GM18861 (cell line): ENCODE measurements around the gene ERF.

ENCODE experiments used
- ATAC-seq: cut with Tn5 transposase; IDR thresholded peaks from one replicate; pipeline ENCODE4 v1.9.1; 2021; ENCODE audit not compliant: unreplicated experiment

Gene ERF

DNA sequence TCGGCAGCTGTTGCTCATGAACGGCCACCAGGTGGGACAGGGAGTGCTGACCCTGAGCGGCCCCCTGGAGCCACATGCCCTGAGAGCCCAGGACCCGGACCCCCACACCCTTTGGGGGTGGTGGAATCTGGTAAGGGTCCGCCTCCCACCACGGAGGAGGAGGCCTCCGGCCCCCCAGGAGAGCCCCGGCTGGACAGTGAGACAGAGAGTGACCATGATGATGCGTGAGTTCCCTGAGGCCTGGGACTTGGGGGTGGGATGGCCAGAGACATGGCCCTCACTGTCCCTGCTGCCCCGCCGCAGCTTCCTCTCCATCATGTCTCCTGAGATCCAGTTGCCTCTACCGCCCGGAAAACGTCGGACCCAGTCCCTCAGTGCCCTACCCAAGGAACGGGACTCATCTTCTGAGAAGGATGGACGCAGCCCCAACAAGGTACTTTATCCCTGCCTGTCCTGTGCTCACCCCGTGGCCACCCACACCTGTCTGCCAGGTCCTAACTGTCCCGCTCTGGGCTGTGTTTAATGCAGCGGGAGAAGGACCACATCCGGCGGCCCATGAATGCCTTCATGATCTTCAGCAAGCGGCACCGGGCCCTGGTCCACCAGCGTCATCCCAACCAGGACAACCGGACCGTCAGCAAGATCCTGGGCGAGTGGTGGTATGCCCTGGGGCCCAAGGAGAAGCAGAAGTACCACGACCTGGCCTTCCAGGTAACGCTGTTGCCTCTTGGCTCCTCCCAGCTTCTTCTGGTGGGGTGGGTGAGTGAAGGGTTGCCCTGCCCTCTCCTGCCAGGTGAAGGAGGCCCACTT, 32.3 kb upstream of the ERF start:
- no peak for ATAC-seq

DNA sequence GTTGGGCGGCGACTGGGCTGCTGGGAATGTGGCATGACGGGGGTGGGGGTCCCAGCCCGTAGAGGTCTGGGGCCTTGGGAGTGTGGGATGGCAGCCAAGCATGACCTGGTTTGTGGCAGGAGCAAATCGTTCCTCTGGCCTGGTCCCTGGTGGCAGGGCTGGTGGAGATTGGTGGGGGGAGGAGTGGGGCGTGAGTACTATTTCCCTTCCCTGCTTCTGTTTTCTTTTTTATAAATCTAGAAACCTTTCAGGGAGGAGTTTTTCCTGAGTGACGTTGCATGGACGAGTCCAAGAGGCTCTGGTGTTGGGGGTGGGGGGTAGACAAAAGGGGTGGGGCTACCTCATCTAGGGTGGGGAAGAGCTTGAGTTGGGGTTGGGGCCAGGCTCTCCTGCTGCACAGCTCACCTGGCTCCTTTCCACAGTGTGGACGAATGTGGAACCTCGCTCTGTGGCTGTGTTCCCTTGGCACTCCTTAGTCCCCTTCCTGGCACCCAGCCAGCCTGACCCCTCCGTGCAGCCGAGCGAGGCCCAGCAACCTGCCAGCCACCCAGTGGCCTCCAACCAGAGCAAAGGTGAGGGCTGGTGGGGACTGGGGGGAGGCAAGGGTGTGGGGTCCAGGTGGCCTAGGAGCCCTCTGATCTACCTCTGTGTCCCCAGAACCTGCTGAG, 31.6 kb upstream of the ERF start:
- no peak for ATAC-seq

DNA sequence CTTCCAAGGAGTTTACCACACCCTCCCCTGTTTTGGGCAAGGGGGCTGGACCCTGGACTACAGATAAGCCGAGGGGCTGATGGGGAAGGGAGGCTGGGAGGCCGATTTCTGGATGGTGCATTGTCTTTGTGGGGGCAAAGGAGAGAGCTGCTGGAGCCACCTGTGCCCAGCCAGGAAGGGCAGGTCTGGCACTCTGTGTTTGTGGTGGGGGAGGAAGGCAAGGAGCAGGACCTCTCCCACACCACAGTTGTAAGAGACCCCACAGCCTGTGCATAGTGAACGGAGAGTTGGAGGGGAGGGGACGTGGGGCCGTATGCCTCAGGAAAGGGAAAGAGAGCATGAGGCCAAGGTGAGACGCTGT, 31.0 kb upstream of the ERF start:
- ATAC-seq: no peak

DNA sequence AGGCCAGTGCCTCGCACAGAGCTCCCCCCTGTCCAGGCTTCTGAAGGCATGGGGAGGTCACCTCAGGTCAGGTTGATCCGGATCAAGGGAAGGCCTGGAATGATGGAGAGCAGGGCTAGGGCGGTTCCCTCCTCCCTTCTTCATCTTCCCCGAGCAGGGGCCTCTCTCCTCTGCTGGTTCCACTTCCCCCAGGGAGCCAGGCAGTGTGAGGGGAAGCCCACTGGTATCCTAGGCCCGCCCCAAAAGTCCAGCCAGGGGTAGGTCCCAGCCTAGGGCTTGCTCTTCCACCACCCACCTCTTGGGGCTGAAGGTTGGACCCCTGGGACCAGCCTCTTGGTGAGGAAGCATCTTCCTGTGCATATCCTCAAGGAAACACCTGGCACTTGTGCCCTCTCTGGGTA, 30.6 kb upstream of the ERF start:
- no peak for ATAC-seq

DNA sequence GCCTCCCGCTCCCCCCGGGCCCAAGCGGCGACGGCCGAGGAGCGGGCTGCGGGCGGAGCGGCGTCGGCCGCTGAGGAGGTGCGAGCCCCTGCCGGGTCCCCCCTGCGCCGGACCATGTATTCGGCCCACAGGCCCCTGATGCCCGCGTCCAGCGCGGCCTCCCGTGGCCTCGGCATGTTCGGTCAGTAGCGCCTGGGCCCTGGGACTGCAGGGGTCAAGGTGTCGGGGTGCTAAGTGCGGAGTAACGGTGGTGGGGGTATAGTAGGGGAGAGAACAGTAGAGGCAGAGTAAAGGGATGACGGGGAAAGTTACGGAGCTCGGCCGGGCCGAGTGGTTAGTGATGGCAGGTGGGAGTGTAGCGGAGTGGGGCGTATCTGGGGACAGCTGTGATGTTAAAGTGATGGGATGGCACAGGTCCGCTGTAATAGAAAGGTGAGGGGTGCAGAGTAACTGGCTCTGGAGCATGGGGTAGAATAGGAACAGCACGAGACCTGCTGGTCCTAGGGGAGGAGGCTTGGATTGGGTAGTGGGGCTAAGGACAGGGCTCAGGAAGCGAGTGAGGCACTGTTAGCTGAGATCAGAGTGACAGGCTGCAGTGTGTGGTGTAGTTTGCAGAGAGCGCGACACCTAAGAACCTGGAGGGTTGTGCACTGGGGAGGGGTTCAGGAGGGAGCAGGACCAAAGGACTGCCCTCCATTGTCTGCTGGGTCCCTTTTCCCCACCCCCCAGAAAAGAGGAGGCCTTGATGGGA, 29.8 kb upstream of the ERF start:
- no peak for ATAC-seq

DNA sequence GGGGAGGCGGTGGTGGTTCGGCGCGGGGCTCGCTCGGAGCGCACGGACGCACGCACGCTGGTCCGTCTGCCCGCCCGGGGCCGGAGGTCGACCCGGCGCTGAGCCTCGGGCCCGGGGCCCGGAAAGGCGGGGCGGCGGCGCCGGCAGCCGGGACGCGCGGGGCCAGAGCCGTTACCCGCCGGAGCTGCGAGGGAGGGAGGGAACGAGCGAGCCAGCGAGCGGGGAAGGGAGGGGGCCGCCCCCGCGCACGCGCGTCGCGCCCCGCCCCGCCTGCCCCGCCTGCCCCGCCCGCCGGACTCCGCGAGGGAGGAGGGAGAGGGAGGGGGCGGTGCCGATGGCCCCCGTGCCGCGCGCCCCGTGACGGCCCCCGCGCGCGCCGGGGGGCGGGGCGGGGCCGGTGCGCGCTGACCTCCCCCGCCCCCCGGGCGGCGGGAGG, 29.2 kb upstream of the ERF start:
- ATAC-seq: peak; percentile 17

DNA sequence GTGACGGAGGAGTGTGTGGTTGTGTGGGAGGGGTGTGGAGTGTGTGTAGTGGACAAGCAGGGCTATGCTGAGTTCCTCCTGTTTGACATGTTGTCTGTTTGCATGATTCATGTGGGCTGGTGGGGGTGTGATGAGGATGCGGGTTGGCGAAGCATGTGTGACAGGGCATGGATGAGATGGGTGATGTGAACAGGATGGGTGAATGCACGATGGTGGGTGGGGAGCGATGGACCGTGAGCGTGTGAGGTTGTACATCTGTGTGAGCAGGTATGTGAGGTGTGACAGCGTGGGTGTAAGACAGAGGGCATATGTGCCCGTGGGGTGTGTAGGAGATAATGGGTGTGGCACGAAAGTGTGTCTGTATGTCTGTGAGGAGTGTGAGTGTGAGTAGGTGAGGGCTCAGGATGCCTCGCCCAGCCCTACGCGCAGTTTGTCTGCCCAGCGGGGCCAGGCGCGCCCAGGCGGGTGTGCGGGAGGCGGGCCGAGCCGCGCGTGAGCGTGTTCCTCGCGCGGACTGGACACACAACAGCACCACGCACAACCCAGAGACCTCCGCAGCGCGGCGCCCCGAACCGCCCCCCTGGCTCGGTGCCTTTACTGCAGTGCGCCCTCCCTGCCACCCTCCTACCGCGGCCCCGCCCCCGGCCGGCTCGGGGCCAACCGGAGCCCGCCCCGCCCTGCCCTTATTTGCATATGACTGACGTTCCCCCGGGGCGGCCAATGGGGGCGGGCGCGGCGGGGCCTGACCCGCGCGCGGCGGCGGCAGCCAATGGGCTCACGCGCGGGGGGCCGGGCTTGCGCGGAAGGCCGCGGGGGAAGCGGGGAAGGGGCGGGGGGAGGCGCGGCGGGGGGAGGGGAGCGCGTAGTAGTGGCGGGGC, 28.5 kb upstream of the ERF start:
- peak; percentile 45 for ATAC-seq

DNA sequence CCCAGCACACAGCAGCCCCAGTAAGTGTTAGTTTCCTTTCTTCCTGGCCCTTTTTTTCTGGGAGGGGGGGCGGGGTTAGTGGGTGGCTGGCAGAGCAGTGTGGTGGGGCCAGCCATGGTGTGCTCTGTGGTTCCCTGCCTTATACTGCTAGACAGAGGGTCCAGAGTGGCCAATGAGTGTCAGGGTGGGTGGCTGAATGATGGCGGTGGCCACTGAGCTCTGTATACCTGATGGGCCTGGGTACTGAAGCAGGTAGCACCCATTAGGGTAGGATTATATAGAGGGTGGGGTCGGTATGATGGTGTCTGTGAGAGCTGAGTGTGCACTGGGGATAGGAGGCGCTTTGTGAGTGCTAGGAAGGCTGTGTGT, 27.9 kb upstream of the ERF start:
- ATAC-seq: no peak

DNA sequence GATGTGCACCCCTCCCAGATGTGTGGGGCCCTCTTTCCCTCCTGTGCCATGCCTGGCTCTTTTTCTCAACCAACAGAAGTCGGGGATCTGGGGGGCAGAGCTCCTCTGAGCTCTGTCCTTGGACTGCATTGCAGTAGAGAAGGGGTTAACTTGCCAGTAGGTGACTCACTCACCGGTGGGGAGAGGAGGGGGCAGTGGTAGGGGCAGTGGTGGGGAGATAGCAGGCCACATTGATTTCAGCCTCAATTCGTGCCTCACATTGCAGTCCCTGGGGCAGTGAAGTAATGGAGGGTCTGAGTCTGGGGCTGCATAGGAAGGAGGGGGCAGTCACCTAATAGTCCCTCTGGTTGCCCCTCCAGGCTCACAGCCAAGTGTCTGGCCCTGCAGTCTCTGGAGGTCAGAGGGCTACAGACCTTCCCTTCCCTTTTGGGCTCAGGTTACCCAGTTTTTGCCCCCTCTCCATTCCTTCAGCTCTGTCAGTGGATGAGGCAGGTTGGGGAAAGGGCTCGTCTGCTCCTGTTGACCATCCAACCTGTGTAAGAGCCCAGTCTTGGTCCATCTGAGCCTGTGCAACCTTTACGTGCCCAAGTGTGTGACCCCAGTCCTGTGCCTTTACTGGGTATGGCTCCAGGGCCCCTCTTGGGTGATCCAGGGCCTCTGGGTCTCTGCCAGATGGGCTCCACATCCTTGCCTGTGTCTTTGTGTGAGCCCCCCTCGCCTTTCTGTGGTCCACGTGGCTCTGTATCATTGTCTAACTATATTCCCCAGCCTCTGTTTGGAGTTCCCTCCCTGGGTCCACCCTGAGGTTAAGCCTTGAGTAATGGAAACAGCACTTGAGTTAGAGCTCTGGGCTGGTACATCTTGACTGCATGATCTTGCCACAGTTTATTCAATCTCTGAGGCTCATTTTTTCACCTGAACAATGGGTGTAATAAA, 27.2 kb upstream of the ERF start:
- no peak for ATAC-seq

DNA sequence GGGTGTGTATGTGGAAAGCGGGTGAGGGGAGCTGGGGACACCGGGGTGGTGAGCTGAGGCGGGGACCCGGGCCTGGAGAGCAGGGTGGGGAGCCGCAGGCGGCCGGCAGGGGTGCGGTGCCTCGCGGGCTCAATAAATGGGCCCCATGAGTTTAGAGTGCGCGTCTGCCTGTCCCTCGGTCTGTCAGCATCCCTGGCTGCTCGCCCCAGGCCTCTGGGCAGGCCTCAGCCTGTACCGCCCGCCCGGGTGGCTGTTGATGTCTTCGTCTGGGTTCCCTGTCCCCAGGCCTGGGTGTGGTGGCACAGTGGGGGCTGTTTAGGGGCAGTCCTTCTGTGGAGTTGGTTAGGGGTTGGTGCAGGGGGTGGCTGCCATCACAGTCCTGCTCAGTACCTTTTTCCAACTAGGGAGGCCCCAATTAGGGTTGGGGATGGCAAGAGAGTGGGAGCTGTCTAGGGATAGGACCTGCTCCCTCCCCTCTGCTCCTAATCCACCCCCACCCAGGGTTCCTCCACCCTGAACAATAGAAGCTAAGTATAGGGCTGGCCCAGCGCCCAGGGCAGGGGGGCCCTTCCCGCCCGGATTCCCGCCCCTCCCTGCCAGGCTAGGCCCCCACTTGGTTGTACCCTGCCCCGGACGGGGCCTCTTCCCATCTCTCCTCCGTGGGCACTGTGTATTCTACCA, 26.4 kb upstream of the ERF start:
- no peak for ATAC-seq

DNA sequence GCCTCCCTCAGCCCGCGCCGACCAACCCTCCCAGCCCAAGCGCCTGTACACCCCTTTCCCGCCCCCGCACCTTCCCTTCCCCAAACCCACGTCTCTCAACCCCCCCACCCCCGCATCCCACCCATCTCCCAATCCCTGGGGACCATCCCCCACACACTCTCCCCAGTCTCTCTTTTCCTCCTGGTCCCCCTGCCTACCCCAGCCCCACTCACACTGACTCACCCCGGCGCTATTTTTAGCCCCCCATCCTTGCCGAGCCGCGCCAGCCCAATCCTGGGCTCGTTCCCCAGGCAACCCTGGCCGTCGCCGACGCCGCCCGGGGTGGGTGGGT, 25.9 kb upstream of the ERF start:
- no peak for ATAC-seq

DNA sequence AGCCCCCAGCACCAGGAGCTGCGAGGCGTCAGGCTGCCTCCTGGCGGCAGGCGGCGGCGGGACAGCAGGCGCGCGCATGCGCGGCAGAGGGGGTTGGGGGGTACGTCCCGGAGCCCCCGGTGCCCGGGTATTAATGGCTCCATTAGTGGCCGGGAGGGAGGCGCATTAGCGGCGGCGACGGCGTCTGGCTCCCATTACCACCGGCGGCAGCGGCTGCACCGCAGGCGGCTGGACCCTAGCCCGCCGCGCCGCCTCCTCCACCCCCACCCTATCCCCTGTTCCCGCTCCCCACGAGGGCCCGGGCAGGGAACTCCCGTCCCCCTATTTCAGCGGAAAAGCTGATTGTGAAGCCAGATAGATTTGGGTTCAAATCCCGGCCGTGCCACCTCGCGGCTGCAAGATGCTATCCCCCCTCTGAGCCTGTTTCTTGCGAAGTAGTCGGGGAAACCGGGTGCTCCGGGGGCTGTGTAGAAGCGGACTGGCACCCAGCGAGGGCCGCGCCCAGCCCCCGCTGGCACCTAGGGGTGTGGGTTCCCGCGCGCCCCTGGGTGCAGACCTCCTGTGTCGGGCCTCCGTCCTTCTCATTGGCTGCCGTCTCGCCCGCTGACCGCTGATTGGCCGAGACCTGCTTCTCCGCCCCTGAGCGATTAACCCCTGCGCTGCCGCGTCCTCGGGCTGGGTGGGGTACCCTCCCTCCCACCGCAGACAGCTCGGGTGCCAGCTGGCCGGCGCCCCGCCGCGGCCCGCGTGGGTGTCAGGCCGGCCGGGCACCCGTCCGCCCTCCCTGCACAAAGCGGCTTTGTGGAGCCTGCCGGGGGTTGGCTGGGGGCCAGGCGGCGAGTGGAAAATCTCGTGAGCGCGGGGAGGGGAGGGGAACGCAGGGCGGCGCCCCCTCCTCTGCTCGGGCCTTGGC, 25.2 kb upstream of the ERF start:
- ATAC-seq: peak; percentile 19

DNA sequence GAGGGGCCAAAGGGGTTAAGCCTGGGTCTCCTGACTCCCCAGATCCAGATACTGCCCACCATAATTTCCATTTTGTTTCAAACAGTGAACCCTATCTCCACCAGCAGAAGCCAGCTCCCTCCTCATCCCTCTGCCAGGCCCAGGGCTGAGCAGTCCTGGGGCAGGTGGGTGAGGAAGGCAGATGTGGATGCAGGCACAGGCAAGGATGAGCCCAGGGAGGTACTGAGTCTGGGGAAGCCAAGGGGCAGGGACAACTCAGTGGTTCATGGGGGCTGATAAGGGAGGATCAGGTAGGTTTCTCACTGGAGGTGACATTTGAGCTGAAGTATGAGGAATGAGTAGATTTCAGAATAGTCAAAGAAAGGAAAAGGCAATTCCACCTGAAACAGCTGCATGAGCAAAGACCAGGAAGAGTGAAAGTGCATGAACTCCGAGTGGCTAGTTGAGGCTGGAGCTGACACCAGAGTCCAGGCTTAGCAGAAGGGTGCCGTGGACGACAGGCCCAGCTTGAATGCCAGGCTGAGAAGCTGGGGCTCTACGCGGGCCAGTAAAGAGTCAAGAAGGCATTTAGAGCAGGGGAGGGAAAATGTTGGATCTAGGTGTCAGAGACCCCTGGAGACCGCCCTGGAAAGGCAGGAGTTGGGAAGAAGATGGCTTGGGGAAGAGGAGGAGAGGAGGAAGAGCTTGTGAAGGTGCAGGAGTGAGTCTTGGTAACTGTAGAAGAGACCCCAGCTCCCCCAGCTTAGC, 24.4 kb upstream of the ERF start:
- no peak for ATAC-seq

DNA sequence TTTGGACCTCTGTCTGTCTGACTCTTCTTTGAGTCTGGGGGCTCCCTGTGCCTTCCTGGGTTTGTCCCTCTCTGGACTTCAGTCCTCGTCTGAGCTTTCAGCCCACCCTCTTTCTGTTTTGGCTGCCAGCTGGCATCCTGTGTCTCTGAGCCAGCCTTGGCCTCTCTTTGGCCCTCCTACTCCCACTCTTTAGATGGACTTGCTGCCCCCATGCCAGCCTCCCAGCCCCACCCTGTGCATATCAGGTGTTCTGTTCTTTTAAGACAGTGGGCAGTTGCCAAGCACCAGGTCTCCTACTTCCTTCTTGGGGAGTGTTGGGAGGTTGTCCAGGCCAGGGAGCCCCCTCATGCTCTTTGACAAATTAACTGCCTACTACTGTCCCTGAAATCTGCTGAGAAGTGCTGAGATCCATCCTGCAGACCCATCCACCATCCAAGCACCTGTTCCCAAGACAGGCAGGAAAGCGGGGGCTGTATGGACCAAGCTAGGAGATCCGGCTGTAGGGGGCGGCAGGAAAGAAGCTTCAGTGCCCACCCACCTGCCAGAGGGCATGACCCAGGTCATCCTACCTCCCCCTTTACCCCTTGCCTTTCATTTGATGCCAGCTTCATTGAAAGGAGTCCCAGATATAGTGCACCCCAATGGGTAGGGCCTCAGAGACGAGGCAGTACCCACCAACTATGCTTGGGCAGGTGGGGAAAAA, 23.7 kb upstream of the ERF start:
- ATAC-seq: no peak

DNA sequence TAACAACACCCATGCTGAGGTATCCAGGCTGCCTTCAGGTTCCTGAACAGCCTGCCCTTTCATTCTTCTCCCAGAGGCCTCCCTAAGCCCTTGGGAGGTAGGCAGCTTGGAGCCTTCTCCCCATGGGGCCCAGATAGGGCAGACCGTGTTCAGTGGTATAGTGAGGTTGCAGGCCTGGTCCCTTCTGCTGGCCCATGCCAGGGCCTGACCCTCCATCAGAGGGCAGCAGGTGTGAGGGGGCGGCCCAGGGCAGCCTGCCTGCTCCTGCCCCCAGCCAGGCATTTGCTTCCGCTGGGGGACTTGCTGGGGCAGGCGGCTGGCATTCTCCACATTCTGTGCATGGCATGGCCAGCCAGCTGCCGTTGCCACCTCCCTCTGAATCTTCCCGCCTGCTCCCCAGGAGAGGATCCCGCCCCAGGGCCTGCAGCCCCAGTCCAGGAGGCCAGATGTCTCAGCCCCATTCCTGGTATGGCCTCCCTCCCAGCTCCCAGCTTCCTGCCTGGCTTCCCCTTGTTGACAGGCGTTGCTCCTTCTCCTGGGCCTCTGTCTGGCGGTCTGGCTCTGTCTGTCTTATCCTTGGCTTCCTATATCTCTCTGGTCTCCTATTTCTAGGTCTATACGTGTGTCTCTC, 23.0 kb upstream of the ERF start:
- ATAC-seq: no peak

DNA sequence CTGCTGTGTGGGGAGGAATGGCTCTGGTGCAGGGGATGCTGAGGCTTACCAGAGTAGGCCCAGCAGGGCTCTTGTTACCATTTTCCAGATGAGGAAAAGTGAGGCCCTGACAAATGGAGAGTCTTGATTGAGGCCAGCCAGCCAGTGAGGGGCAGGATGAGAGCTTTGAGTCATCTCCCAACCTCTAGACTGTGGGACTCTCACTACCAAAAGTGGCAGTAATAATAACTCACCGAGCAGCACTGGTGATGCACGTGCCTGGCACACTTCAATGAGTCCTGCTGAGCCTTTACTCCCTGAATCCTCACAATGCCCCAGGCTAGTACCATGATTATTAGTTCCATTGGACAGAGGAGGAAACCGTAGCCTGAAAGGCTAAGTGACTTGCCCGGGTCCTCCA, 21.9 kb upstream of the ERF start:
- ATAC-seq: no peak

DNA sequence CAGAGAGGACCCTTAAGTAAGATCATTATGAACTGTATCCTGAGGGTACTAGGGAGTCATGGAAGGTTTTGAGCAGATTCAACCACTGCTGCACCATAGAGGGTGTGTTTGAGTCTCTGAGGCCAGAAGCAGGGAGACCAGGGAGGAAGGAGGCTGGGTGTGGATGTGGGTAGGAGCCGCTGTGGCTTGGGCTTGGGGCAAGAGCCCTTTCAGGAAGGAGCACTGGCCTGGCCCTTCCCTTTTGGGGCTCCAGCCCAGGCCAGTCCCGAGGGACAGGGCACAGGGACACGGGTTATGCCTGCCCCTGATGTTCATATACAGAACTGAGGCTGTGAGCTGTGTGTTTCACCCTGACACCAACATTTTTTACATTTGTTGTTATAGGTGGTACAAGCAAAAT, 21.4 kb upstream of the ERF start:
- ATAC-seq: no peak
